ACC112 (cell line): Measurements from ENCODE around the gene ITGAE.

ENCODE experiments used
- H2AFZ ChIP-seq: fragments of 200-600 bp; sonication (generic); one replicate; pipeline ENCODE4 v1.6.0; 2017; ENCODE audit warnings: antibody characterized with exemption, low read length; ENCODE audit not compliant: unreplicated experiment
- H3K27ac ChIP-seq: fragments of 200-600 bp; sonication (generic); 2 replicates; pipeline ENCODE4 v1.5.1; 2014; ENCODE audit warnings: low read depth, mild to moderate bottlenecking, antibody characterized with exemption, low read length, moderate library complexity
- H3K27me3 ChIP-seq: fragments of 200-600 bp; sonication (generic); 2 replicates; pipeline ENCODE4 v1.6.1; 2014; ENCODE audit warnings: mild to moderate bottlenecking, antibody characterized with exemption, low read length, moderate library complexity, mixed read lengths; ENCODE audit not compliant: insufficient read depth
- H3K36me3 ChIP-seq: fragments of 200-600 bp; sonication (generic); 2 replicates; pipeline ENCODE4 v1.6.1; 2016; ENCODE audit warnings: mild to moderate bottlenecking, antibody characterized with exemption, low read length, moderate library complexity, mixed read lengths; ENCODE audit not compliant: insufficient read depth
- H3K4me1 ChIP-seq: fragments of 200-600 bp; sonication (generic); one replicate; pipeline ENCODE4 v1.6.1; 2016; ENCODE audit warnings: low read length, mixed read lengths; ENCODE audit not compliant: insufficient read depth, unreplicated experiment, control insufficient read depth
- H3K4me3 ChIP-seq: fragments of 200-600 bp; sonication (generic); 2 replicates; pipeline ENCODE4 v1.5.1; 2014; ENCODE audit warnings: mild to moderate bottlenecking, low read depth, low read length
- H3K79me2 ChIP-seq: fragments of 200-600 bp; sonication (generic); one replicate; pipeline ENCODE4 v1.6.0; 2016; ENCODE audit warnings: low read length; ENCODE audit not compliant: control insufficient read depth, unreplicated experiment, insufficient read depth

Gene ITGAE

GRCh38 chr17:3681057-3681456 is 119.9 kb downstream of the ITGAE start:
- Histone ChIP-seq H3K27ac (no peak overlapping the region), H2AFZ (no peak overlapping the region), H3K4me1 (no peaks in the 10 kb centered on the region), H3K36me3 (no peaks in the 10 kb centered on the region), H3K27me3 (no peaks in the 10 kb centered on the region), H3K4me3 (no peak overlapping the region), H3K79me2 (no peaks in the 10 kb centered on the region)

GRCh38 chr17:3679531-3680126 is 121.4 kb downstream of the ITGAE start:
- Histone ChIP-seq H3K27me3 (no peaks in the 10 kb centered on the region), H3K36me3 (no peaks in the 10 kb centered on the region), H3K79me2 (no peaks in the 10 kb centered on the region), H2AFZ (no peak overlapping the region), H3K27ac (no peak overlapping the region), H3K4me1 (no peaks in the 10 kb centered on the region), H3K4me3 (no peak overlapping the region)

- Histone ChIP-seq H3K4me3 (no peak overlapping the region), H3K27ac (no peak overlapping the region)
Measured at GRCh38 chr17:3678821-3679530, 122.0 kb downstream of the ITGAE start.

GRCh38 chr17:3678095-3678820 is 122.7 kb downstream of the ITGAE start:
- Histone ChIP-seq H3K4me1 (no peaks in the 10 kb centered on the region), H3K4me3 (no peak overlapping the region), H2AFZ (no peak overlapping the region), H3K27me3 (no peaks in the 10 kb centered on the region), H3K79me2 (no peaks in the 10 kb centered on the region), H3K36me3 (no peaks in the 10 kb centered on the region), H3K27ac (no peak overlapping the region)

More at GRCh38 chr17:3678821-3679530, 122.0 kb downstream of the ITGAE start:
- Histone ChIP-seq H3K79me2 (no peaks in the 10 kb centered on the region), H3K36me3 (no peaks in the 10 kb centered on the region), H2AFZ (no peak overlapping the region), H3K4me1 (no peaks in the 10 kb centered on the region), H3K27me3 (no peaks in the 10 kb centered on the region)

- Histone ChIP-seq H3K27me3 (no peaks in the 10 kb centered on the region), H3K4me1 (no peaks in the 10 kb centered on the region), H2AFZ (no peak overlapping the region), H3K4me3 (no peak overlapping the region), H3K36me3 (no peaks in the 10 kb centered on the region), H3K79me2 (no peaks in the 10 kb centered on the region), H3K27ac (no peak overlapping the region)
Measured at GRCh38 chr17:3675886-3676285, 125.1 kb downstream of the ITGAE start.

GRCh38 chr17:3672571-3672970 is 128.4 kb downstream of the ITGAE start:
- Histone ChIP-seq H3K27me3 (no peaks in the 10 kb centered on the region), H3K79me2 (peaks cover 23% of the 10 kb centered on the region), H2AFZ (no peak overlapping the region), H3K36me3 (no peaks in the 10 kb centered on the region), H3K4me3 (no peak overlapping the region), H3K27ac (no peak overlapping the region), H3K4me1 (peaks cover 9% of the 10 kb centered on the region)

GRCh38 chr17:3669548-3669947 is 131.4 kb downstream of the ITGAE start:
- Histone ChIP-seq H3K79me2 (peaks cover 49% of the 10 kb centered on the region), H3K4me1 (peaks cover 21% of the 10 kb centered on the region), H3K4me3 (peak overlapping the region; percentile 88), H3K27ac (no peak overlapping the region), H2AFZ (no peak overlapping the region), H3K36me3 (no peaks in the 10 kb centered on the region), H3K27me3 (no peaks in the 10 kb centered on the region)

GRCh38 chr17:3669085-3669347 is 132.0 kb downstream of the ITGAE start:
- H3K36me3 ChIP-seq = no peaks in the 10 kb centered on the region
- peaks cover 21% of the 10 kb centered on the region for H3K4me1 ChIP-seq
- peak overlapping the region; percentile 69 for H2AFZ ChIP-seq
- H3K27me3 ChIP-seq = no peaks in the 10 kb centered on the region
- peaks cover 50% of the 10 kb centered on the region for H3K79me2 ChIP-seq
- H3K4me3 ChIP-seq = peak overlapping the region; percentile 88
- peak overlapping the region; percentile 38; the same call in 1 of the 2 replicates for H3K27ac ChIP-seq

- Histone ChIP-seq H3K4me1 (peaks cover 21% of the 10 kb centered on the region), H3K27me3 (no peaks in the 10 kb centered on the region), H3K79me2 (peaks cover 50% of the 10 kb centered on the region), H2AFZ (peak within 1 kb of the TSS; percentile 69), H3K4me3 (peak within 1 kb of the TSS; percentile 88), H3K36me3 (no peaks in the 10 kb centered on the region), H3K27ac (peak within 1 kb of the TSS; percentile 85)
Measured at GRCh38 chr17:3668279-3669084, 132.5 kb downstream of the ITGAE start, which contains the start of the genes EMC6 and TAX1BP3. Gene EMC6 (plus strand): TSS chr17:3668812. CDS start chr17:3669147, 335 bp downstream. Gene TAX1BP3 (minus strand): TSS chr17:3668578. CDS start chr17:3668526, 52 bp downstream.
